CD4-positive, alpha-beta T cell treated with Interleukin-4 for 1 hour (primary cell): ENCODE results near the gene CMTM4.
"Not testable (repeated sequence)": the region's sequence is repeated elsewhere in the genome, so short reads cannot be mapped to it uniquely, and the experiment has no call there.

Source experiments
- DNase-seq, 2 donors: peaks; one replicate each; pipeline ENCODE4 v3.0.0-alpha.2; 2020 to 2022

Gene CMTM4

DNA sequence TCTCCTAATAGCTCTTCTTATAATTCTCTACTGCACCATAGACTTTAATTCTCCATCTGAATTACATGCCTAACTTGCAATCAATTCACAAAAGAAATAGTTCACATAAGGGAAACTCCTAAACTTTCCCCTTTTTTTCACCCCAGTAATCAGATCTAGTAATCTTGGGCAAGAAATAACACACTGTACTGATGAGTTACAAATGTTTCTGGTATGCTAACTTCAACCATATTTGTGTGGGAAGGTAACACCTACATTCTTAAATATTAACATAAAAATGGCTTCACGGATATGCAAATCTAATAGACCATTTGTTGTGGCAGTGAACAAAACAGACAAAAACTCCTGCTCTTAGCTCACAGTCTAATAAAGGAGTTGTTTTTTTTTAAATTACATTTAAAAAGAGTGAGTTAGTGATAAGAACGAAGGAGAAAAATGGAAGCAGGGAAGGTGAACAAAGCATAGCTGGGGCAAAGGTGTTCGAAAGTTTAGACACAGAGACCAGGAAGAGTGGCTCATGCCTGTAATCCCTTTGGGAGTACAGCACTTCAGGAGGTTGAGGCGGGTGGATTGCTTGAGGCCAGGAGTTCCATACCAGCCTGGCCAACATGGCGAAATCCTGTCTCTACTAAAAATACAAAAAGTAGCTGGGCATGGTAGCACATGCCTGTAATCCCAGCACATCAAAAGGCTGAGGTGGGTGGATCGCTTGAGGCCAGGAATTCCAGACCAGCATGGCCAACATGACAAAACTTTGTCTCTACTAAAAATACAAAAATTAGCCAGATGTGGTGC, 57.3 kb downstream of the CMTM4 start:
- DNase-seq = no peak

DNA sequence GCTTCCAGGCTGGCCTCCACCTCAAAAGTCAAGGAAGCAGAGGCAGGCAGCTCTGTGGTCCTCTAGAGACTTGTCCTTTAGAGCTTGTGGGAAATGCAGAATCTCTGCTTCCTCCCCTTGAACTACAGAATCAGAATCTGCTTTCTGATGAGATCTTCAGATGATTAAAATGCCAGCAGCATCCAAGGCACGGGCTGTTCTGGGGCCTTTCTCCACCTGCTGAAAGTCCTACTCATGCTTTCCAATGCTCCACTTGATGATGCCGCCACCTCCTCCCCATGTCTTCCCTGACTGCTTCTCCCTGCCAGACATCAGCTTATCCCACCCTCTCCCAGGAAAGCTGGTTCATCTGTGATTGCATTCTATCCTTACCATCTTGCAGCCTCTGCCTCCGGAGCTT, 58.7 kb downstream of the CMTM4 start:
- DNase-seq = no peak

DNA sequence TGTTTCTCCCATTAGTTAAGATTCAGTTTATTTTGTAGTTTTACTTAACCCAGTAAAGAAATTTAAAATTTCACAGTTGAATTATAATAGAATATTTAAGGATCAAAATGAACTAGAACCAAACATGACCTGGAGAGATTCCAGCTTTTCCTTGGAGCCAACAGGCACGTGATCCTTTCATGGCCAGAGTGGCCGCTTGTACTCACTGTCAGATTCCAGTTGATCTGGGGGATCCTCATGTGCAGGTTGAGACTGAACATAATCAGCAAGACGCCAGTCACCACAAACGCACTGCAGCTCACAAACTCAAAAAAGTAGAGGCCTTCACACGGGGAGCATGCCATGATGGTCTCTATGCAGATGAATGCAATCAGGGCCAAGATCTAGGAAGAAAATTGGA, 60.3 kb downstream of the CMTM4 start:
- DNase-seq = no peak

DNA sequence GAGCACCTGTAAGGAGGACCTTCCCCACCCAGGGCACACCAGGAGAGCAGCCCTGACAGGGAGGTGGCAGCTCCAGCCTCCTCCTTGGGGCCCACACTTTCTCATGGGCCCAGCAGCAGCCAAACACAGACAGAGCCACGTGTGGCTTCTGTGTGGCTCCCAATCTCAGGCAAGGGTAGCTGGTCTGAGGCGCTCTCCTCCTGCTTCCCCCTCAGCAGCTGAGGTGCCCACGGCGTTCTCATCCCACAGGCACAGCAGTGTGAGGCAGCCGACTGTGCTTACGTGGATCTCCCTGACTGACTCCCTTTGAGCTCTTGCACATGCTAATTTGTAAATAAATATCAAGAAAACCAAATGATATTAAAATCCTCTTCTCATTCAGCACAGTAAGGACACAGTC, 61.1 kb downstream of the CMTM4 start:
- no peak for DNase-seq

DNA sequence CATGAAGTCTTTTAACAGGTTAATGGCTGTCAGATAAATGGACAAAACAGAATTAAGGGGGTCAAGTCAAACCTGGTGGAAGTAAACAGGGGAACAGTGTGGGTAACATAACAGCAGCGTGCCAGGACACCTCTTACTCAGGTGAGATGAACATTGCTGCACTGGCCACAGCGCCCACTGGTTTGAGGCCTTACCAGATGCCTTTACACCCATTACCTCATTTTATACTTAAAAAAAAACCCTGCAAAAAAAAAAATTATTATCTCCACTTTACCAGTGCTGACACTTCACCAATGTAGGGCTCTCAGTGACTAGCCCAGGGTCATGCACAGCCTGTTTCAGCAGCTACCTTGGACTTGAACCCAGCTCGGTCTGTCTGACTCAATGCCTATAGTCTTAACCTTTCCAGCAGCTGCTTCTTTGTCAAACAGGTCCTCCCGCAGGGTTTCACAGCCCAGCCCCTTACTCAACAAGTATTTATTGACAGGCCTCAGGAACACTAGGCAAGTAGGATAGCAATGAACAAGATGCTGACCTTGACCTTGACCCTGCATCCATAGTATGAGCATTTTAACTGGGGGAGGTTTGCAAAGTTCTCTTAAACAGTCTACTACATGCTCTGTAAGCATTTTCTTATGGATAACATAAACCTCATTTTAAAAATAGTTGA, 61.9 kb downstream of the CMTM4 start:
- no peak for DNase-seq

DNA sequence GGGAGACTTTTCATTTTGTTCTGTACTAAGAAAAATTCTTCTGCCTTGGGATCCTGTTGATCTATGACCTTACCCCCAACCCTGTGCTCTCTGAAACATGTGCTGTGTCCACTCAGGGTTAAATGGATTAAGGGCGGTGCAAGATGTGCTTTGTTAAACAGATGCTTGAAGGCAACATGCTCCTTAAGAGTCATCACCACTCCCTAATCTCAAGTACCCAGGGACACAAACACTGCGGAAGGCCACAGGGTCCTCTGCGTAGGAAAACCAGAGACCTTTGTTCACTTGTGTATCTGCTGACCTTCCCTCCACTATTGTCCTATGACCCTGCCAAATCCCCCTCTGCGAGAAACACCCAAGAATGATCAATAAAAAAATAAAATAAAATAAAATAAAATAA, 65.0 kb downstream of the CMTM4 start:
- DNase-seq = not testable (repeated sequence)

DNA sequence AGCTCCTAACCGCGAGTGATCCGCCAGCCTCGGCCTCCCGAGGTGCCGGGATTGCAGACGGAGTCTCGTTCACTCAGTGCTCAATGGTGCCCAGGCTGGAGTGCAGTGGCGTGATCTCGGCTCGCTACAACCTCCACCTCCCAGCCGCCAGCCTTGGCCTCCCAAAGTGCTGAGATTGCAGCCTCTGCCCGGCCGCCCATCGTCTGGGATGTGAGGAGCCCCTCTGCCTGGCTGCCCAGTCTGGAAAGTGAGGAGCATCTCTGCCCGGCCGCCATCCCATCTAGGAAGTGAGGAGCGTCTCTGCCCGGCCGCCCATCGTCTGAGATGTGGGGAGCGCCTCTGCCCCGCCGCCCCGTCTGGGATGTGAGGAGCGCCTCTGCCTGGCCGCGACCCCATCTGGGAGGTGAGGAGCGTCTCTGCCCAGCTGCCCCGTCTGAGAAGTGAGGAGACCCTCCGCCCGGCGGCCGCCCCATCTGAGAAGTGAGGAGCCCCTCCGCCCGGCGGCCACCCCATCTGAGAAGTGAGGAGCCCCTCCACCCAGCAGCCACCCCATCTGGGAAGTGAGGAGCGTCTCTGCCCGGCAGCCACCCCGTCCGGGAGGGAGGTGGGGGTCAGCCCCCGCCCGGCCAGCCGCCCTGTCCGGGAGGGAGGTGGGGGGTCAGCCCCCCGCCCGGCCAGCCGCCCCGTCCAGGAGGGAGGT, 65.8 kb downstream of the CMTM4 start:
- DNase-seq = not testable (repeated sequence)

DNA sequence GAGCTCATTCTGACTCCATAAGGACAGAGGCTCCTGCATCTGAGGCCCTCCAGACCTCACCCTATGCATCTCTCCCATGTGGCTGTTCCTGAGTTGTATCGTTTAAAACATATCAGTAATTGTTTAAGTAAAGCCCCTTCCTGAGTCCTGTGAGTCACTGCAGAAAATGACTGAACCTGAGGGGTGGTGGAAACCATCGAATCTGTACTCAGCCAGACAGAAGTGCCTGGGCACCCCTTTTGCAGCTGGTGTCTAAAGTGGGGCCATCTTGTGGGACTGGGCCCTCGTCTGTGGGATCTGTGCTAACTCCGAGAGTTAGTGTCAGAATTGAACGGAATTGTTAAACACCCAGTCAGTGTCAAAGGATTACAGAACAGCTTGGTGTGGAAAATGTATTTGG, 66.7 kb downstream of the CMTM4 start:
- no peak for DNase-seq

DNA sequence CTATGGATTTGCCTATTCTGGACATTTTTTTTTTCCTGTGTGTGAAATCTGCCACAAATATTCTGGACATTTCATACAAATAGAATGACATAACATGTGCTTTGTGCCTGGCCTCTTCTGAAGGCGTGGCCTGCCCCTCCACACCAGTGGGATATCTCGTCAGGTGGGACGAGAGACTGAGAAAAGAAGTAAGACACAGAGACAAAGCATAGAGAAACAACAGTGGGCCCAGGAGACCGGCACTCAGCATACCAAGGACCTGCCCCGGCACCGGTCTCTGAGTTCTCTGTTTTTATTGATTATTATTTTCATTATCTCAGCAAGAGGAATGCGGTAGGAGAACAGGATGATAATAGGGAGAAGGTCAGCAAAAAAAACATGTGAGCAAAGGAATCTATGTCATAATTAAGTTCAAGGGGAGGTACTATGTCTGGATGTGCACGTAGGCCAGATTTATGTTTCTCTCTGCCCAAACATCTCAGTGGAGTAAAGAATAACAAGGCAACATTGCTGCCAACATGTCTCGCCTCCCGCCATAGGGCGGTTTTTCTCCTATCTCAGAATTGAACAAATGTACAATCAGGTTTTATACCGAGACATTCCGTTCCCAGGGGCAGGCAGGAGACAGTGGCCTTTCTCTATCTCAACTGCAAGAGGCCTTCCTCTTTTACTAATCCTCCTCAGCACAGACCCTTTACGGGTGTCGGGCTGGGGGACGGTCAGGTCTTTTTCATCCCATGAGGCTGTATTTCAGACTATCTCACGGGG, 68.7 kb downstream of the CMTM4 start:
- DNase-seq = not testable (repeated sequence)

DNA sequence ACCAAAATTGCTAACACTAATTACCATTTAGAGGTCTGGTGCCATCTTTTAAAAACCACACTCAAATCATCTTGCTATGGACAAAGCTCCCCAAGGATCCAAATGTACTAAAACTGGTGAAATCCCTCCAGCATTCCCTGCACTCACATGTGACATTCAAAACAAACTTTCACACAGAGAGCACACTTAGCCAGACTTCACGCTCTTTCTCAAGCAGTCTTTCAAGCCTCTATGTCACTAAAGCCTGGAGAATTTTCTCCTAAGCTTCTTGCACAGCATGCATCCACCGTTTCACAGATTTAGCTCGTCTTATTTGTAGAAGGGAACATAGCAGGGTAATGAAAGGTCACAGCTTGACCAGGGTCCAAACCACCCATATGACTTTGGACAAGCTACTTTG, 72.8 kb downstream of the CMTM4 start:
- no peak for DNase-seq

DNA sequence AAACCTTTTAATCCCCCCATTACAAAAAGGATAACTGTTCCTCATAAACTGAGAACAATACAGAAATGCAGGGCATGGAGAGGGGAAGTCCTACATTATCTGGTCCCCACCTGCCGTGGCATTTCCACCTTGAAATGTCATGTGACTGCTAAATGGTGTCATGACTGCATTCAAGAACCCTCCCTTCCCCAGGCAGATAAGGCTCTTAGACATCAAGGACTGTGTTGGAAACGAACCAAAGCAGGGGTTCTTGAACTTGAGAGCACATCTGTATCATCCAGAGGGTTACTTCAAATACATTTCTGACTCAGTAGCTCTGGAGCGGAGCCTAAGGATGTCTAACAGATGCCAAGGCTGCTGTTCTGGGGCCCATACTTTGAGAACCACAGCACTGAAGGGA, 73.7 kb downstream of the CMTM4 start:
- no peak for DNase-seq

DNA sequence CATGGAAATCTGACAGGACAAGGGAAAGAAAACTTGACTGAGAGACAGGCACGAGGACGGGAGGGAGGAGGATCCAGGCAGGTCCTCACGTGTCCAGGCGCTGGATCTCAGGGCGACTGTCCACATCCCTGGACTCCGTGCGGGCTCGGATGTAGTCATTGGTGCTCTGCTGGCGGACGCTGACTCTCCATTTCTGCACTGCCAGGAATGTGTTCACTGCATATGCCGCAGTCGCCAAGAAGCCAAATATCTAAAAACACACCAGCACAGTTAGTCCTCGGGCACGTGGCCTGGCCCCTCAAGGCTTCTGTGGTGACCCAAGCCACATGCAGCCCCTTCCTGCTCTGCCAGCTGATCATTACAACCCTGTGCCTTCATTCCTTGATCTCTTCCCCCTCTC, 74.6 kb downstream of the CMTM4 start:
- DNase-seq = no peak

DNA sequence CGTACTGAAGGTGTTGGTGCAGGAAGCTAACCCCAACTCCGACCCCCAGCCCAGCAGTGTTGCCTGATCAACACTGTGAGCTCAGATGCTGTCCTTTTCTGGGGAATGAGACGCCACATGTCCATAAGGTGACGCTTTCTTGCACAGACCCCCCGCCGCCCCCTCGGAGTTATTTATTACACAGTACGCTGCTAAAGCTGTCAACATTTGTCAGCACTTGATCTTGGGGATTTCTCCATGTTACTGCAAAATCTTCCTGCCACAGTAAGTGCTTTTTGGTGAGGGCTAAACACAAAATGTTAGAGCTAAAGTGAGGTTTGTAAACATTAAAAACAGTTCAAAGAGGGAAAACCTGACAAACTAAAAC, 76.1 kb downstream of the CMTM4 start:
- DNase-seq = no peak

DNA sequence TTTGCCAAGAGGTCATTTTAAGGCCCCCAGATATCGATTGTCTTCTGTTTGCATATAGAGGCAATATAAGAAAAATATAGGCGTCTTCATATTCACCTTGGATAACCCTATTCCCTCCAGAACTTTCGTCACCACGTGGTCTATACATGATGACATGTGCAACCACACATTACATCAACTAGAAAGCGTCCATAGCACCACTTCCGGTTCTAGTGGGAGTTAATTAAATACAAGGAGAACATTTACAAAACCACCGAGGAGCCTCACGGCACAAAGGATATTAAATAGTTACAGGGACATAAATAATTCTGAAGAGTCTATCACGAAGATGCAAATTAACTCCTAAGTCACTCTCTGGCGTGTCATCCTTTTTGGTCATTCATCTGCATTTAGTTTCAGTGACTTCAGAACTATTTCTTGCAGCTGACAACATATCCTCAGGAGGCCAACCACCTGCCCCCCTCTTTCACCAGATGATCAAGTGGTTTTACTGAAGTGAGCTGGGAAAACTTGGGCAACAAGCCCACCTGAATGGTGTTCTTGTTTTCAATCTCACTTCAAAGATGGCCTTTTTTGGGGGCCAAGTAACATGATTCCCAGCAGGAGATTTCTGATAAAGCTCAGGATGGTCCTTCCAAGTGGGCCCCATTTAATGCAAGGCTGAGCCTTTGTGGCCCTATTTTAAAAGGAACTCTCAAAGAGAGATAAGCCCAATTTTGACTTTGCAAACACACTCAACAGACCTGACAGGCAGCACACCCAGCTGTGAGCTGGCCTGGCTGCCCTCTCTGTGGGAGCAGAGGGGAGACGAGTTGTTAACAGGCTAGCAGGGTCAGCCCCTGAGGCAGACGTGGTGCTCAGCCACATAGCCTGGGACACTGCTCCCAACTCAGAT, 76.8 kb downstream of the CMTM4 start:
- DNase-seq = no peak

DNA sequence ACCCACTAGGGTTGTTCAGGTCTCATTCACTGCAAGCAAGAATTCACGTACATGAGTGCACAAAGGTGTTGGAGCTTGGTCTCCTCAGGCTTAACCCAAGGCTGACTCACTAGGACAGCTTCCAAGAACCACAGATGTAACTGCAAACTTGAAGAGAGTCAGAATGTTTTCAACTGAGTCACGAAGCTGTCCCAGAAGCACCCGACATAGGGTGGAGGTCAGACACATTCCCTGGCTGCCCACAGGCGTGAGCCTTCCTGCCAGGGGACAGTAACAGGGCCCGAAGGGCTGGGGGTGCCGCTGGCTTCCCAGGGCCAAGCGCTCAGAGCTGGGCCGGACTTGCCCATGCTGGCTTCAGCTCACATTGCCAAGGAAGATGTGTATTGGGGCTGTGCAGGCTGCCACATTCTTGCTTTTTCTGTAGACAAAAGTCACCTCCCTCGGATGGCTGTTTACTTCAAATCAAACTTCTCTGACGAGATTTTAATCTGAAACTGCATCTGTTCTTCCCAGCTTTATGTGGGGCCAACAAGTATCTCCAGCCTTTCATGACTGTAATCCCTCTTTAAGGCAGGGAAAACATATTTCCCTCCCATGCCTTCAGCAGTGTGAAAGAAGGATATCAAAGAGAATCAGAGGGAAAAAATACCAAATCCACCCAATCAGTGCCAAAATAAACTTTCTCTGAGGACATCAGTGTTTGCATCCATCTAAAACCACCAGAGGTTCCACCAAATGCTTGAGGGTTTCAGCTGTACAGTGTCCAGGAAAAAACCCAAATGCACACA, 77.8 kb downstream of the CMTM4 start:
- DNase-seq = no peak

DNA sequence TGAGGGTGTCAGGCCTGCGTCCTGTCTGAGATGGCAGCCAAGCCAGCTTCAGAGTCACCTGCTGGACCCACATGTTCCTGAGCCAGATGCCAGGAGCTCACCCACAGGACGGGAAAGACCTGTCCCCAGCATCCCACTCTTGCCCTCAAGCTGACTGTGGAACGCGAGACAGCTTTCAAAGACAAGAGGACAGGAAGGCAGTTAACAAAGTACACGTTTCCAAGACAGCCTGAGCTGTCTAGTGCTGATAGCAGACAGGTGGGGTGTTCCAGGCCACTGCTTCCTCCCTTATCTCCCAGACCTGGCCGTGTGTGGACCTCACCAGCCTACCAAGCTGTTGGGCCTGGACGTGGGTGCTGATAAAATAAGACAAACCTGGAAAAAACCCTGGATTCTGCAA, 78.8 kb downstream of the CMTM4 start:
- no peak for DNase-seq

DNA sequence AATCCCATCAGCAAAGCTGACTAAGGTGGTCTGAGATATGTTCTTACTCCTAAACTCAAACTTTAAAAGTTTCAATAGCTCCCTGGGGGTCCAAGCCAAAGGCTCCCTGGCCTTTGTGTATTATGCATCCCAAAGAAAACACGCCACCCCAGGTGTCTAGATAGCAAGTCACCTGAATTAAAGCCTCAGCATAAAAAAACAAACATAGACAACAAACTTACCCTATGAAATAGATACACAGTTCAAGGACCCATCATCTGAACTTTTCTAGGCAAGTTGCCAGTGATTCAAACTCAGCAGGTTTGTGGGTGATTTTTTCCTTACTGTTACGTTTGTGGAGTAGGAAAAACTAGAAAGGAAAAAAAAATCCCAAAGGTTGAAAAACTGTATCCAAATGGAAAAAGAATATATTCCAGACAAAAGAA, 79.5 kb downstream of the CMTM4 start:
- DNase-seq = no peak

DNA sequence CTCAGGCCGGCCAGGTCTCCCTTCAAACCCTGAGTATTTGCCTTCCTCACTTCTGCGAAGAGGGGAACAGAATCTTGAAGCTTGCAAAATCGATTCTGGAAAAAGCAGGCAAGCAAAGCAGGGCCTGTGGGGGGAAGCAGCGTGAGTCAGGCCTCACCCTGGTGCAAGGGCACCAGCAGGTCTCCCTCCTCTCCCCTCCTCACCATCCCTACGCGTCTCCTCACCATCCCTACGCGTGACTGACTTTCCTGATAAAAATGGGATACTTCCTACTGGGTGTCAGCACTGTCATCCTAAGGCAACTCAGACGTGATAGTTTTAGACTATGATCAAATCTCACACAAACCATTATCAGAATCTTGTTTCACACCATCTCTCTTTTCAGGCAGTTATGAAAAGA, 80.0 kb downstream of the CMTM4 start:
- DNase-seq = no peak

DNA sequence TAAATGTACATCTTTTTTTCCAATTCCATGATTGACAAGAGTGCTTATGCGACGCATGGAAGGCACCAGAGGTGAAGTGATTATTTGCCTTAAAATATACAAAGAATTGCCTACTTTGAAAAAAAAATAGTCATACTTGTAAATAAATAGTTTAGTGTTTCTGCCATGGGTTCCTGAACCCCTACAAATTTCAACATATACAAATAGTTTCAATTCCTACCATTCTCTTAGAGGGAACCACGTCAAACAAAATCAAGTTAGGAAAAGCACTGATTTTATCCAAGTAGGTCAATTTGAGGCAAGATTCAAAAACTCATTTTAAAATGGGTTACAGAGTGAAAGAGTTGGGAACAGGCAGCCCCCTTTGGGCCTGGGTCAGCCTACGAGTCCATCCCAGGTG, 80.4 kb downstream of the CMTM4 start:
- DNase-seq = no peak

DNA sequence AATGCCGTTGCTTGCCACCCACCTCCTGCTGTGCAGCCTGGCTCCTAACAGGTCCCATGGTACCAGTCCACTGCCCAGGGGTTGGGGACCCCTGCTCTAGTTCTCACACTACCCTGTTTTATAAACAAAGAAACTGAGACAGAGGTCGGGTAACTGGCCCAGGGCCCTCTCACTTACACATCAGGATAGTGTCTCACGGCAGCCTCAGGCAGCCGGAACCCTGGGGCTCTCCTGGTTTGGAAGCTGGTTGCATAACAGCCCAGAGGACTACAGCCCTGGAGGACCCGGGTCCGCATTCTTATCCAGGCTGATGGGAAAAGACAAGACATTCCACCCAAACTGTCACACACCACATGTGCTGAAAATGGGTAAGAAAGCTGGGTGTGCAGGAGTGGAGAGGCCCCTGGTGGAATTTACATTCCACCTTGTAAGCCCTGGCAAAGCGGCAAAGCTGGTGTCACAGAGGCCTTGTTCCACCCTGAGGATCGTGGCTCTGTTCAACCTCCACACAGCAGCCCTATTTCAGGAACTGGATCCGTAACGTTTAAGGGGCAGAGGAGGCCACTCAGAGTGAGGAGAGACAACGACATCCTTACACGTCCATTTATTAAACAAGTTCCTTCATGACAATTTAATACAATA, 82.3 kb downstream of the CMTM4 start:
- DNase-seq = no peak

DNA sequence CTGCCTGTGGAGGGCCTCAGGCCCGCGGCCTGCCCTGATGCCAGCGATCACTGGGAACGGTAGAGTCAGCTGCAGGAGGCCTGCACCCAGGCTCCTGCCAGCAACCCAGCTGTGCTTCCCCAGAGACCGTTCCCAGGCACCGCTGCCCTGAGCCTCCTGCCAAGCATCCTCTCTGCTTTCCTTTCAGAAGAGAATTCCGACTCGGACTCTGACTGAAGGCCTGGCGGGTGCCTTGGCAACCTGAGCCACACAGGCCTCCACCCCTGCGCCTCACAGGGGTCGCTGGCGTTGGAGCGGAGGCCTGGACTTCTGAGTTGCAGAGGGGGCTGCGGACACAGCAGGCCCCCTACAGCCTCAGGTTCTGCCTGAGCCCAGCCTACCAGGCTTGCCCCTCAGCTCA, 84.1 kb downstream of the CMTM4 start:
- no peak for DNase-seq
